D721Med (cell line): Measurements from ENCODE around the gene VARS1.
"Not testable (repeated sequence)": the region's sequence is repeated elsewhere in the genome, so short reads cannot be mapped to it uniquely, and the experiment has no call there.

Experiments
- DNase-seq: peaks from one replicate; pipeline ENCODE4 v3.0.0; 2011; ENCODE audit warnings: low spot score; ENCODE audit not compliant: insufficient read length
- FAIRE-seq: peaks from 2 replicates; lab custom pipeline; 2011; peaks lifted over from hg19 to GRCh38; lab: Jason Lieb, UNC
- TF ChIP-seq, protein P1 (sequence below): IDR thresholded peaks from 2 replicates; pipeline ENCODE4 v1.5.1; 2012; ENCODE audit warnings: mild to moderate bottlenecking, control low read depth; ENCODE audit not compliant: insufficient read depth; ENCODE audit errors: missing control alignments

VARS1 gene

DNA sequence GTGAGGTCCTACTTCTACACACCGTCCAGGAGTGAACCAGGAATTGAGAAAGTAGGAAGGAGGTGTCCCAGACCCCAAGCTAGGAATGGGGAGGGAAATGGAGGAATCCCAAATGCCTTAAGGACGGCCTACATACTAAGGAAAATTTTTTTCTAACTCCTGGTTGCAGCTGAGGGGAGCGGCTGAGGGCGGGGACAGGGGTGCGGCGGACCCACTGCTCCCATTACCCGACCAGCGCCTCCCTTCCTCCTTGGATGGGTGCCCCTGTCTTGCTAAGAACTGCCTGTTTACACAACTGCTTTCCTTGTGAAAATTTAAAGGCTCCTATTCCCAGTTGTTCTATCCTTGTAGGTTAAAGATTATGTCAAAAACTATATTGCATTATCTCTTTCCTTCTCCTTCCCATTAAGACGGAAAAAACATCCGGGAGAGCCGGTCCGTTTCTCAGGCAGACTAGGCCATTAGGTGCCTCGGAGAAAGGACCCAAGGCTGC lies 31.3 kb upstream of the VARS1 start:
- DNase-seq (no peak), FAIRE-seq (no peak)

DNA sequence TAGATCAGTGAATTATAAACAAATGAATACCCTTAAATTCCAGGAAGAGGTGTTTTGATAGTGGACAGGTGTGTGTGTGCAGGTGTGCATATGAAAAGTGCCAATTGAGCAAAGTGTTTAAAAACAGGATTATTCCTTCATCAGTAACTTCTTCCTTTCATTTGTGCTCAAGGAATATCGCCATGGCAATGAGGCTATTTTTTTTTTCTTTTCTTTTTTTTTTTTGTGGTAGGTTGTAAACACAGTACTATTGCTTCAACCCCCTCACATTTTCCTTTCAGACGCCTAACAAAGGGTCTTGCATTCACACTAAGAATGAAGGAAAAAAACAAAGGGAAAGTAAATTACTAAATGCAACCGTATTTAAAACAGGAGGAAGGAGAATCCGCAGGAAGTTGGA lies 30.0 kb upstream of the VARS1 start:
- FAIRE-seq (no peak), DNase-seq (no peak)
- TF ChIP-seq, protein P1, sequence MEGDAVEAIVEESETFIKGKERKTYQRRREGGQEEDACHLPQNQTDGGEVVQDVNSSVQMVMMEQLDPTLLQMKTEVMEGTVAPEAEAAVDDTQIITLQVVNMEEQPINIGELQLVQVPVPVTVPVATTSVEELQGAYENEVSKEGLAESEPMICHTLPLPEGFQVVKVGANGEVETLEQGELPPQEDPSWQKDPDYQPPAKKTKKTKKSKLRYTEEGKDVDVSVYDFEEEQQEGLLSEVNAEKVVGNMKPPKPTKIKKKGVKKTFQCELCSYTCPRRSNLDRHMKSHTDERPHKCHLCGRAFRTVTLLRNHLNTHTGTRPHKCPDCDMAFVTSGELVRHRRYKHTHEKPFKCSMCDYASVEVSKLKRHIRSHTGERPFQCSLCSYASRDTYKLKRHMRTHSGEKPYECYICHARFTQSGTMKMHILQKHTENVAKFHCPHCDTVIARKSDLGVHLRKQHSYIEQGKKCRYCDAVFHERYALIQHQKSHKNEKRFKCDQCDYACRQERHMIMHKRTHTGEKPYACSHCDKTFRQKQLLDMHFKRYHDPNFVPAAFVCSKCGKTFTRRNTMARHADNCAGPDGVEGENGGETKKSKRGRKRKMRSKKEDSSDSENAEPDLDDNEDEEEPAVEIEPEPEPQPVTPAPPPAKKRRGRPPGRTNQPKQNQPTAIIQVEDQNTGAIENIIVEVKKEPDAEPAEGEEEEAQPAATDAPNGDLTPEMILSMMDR = no peak

More for the DNA sequence above, 31.3 kb upstream of the VARS1 start:
- TF ChIP-seq, protein P1 = no peak

DNA sequence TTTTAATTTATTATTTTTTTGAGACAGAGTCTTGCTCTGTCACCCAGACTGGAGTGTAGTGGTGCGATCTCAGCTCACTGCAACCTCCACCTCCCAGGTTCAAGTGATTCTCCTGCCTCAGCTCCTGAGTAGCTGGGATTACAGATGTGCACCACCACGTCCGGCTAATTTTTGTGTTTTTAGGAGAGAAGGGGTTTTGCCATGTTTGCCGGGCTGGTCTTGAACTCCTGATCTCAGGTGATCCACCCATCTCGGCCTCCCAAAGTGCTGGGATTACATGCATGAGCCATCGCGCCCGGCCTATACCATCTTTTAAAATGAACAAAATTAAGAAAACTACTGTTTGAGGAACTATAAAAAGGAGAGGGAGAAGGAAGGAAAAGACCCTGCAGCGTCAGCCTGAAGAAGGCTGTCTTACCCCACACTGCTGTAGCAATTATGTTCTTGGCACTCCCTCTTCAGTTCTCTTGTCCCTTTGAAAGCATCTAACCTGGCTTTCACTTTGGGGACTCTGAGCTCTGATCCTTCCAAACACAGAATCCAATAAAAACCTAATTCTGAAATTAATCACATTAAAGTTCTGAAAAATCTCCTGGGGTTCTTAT lies 28.1 kb upstream of the VARS1 start:
- FAIRE-seq, DNase-seq: not testable (repeated sequence)

DNA sequence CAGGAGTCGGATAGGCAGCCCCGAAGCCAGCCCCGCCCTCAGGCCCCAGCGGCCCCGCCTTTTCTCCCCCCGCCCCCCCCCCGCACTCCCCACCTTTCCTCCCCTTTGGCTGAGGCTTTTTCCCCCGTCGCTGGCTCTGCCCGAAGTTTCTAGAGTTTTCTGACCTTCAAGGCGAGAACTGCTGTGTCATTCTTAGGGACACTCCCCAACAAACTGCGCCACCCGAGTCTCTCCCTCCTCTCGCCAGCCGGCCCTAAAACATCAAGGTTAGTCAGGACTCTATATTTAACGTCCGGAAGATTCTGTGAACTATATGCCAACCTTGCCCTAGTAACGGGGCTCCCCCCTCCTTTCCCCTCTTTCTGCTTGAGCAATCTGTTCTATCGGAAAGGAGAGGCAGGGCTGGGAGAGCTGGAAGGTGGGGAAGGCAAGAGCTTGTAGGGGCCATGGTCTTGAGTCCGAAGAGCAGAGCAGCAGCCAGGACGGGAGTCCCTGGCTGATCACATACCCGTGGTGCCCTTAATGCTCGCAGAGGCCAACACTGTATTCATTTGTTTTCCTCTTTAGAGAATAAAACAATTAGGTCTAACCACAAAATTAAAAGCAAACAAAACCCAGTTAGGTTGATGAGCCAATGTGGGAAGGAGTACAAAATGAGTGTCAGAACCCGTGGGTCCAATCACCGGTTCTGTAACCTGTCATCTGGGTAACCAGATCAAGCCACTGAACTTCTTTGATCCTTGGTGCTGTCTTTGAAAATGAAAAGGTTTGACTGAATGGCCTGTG lies 26.7 kb upstream of the VARS1 start:
- DNase-seq = no peak
- FAIRE-seq = no peak

DNA sequence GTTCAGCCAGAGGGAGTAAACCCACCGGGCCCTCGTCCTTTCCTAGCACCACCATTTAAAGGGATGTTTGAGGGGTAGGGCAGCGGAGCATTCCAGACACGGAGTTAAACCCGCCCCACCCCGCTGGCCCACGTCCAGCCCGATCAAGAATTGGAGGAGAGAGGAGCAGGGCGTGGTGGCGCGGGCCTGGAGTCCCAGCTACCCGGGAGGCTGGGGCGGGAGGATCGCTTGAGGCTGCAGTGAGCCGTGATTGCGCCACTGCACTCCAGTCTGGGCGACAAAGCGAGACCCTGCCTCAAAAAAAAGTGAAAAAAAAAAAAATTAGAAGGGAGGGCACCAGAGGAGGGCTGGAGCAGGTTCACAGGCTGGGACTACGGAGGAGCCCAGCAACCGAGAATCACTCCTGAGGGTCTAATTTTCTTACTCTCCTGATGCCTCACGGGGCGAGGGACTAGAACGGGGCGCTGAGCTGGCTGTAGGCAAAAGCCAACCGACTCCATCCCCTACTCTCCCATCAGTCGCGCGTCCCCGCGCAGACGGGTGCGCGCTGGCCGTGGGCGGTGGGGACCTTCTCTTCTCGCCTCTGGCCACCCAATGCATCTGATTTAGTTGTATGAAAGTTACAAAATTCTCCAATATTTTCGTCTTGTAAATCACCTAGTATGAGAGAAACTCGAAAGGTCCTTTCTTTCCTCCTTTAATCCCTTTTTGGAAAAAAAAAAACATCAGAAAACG lies 25.9 kb upstream of the VARS1 start:
- TF ChIP-seq, protein P1 = no peak
- FAIRE-seq = no peak
- DNase-seq = peak; percentile 74

More for the DNA sequence above, 26.7 kb upstream of the VARS1 start:
- TF ChIP-seq, protein P1 = no peak

DNA sequence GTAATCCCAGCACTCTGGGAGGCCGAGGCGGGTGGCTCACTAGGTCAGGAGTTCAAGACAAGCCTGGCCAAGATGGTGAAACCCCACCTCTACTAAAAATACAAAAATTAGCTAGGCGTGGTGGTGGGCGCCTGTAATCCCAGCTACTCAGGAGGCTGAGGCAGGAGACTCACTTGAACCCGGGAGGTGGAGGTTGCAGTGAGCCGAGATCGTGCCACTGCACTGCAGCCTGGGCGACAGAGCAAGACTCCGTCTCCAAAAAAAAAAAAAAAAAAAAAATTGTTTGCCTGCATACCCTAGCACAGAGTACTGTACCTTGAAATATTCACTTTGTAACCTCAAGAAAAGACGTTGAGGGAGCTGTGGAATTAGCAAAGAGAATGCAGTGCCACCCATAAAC lies 24.8 kb upstream of the VARS1 start:
- not testable (repeated sequence) for DNase-seq, FAIRE-seq

DNA sequence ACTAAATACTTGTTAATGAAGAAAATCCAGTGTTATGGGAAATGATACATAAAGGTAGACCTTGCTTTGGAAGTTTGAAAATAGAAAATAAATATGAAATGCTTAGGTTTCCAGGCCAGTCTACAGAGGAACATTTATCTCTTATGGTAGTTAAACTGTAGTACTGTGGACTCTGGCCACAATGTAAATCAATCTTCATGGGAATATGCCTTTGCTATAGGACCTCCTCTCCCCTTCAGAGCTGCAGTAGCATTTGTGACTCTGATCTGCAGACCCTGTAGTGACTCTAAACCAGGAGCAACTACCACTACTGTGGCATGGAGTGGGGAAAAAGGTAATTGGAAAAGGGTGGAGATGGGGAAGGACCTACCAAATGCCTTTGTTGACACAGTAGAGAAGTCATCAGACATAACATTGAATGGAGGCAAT lies 24.3 kb upstream of the VARS1 start:
- TF ChIP-seq, protein P1 = no peak
- no peak for FAIRE-seq
- DNase-seq = no peak

DNA sequence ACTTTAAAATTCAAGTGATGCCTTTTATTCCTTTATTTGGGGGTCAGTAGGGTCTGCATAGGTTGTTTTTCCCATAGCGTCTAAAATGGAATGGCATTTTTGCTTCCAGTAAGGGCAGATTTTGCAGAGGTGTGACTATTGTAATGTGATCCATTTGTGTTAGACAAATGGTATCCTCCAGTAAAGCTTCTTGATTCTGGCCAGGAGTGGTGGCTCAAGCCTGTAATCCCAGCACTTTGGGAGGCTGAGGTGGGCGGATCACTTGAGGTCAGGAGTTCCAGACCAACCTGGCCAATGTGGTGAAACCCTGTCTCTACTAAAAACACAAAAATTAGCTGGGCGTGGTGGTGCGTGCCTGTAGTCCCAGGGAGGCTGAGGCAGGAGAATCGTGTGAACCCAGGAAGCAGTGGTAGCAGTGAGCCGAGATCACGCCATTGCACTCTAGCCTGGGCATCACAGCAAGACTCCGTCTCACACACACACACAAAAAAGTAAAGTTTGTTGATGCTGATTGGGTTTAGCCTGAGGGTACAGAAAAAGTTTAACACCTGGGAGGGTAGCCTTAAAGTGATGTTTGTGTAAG lies 22.5 kb upstream of the VARS1 start:
- not testable (repeated sequence) for DNase-seq, FAIRE-seq

DNA sequence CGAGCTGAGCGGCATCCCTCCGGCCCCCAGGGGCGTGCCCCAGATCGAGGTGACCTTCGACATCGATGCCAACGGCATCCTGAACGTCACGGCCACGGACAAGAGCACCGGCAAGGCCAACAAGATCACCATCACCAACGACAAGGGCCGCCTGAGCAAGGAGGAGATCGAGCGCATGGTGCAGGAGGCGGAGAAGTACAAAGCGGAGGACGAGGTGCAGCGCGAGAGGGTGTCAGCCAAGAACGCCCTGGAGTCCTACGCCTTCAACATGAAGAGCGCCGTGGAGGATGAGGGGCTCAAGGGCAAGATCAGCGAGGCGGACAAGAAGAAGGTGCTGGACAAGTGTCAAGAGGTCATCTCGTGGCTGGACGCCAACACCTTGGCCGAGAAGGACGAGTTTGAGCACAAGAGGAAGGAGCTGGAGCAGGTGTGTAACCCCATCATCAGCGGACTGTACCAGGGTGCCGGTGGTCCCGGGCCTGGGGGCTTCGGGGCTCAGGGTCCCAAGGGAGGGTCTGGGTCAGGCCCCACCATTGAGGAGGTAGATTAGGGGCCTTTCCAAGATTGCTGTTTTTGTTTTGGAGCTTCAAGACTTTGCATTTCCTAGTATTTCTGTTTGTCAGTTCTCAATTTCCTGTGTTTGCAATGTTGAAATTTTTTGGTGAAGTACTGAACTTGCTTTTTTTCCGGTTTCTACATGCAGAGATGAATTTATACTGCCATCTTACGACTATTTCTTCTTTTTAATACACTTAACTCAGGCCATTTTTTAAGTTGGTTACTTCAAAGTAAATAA lies 21.8 kb upstream of the VARS1 start:
- not testable (repeated sequence) for DNase-seq, FAIRE-seq
